ENCODE data around the gene IKZF1. TPM values are rescaled to one million over a fixed set of nuclear protein-coding genes. Genes with fewer than 3 reads are reported as not detected.

Gene IKZF1
- total RNA-seq, 1 donor = under 0.01 TPM

DNA sequence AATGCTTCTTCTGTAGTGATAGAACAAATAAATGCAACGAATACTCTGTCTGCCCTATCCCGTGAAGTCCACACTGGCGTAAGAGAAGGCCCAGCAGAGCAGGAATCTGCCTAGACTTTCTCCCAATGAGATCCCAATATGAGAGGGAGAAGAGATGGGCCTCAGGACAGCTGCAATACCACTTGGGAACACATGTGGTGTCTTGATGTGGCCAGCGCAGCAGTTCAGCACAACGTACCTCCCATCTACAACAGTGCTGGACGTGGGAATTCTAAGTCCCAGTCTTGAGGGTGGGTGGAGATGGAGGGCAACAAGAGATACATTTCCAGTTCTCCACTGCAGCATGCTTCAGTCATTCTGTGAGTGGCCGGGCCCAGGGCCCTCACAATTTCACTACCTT lies 99.9 kb downstream of the IKZF1 start:
- no peaks in the 10 kb centered on the region for H3K79me2 ChIP-seq (ENCODE audit: insufficient read depth, low read length)
- no peaks in the 10 kb centered on the region for H3K9me3 ChIP-seq (ENCODE audit: low read depth, low read length)
- no peaks in the 10 kb centered on the region for H4K20me1 ChIP-seq (ENCODE audit: insufficient read depth, low read length)
- no peaks in the 10 kb centered on the region for H3K4me1 ChIP-seq (ENCODE audit: insufficient read depth, low read length)
- no peak overlapping the region for H3K4me2 ChIP-seq (ENCODE audit: insufficient read depth, low read length)
- no peak for DNase-seq (ENCODE audit: insufficient read length, low spot score, missing footprints)
- H2AFZ ChIP-seq (ENCODE audit: low read length) = no peak overlapping the region
- H3K27ac ChIP-seq (ENCODE audit: low read depth, low read length) = no peak overlapping the region
- H3K4me3 ChIP-seq (ENCODE audit: insufficient read depth, low read length) = no peak overlapping the region
- TF ChIP-seq, protein P1, sequence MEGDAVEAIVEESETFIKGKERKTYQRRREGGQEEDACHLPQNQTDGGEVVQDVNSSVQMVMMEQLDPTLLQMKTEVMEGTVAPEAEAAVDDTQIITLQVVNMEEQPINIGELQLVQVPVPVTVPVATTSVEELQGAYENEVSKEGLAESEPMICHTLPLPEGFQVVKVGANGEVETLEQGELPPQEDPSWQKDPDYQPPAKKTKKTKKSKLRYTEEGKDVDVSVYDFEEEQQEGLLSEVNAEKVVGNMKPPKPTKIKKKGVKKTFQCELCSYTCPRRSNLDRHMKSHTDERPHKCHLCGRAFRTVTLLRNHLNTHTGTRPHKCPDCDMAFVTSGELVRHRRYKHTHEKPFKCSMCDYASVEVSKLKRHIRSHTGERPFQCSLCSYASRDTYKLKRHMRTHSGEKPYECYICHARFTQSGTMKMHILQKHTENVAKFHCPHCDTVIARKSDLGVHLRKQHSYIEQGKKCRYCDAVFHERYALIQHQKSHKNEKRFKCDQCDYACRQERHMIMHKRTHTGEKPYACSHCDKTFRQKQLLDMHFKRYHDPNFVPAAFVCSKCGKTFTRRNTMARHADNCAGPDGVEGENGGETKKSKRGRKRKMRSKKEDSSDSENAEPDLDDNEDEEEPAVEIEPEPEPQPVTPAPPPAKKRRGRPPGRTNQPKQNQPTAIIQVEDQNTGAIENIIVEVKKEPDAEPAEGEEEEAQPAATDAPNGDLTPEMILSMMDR (IDR thresholded peaks at IDR 0.05; ENCODE audit: extremely low read depth, low read depth, low read length) = no peak
- peaks cover 24% of the 10 kb centered on the region for H3K27me3 ChIP-seq (ENCODE audit: insufficient read depth, low read length)
- no peaks in the 10 kb centered on the region for H3K36me3 ChIP-seq (ENCODE audit: insufficient read depth, low read length)

GRCh38 chr7:50405221-50405620 lies 100.7 kb downstream of the IKZF1 start:
- H3K4me3 ChIP-seq (ENCODE audit: insufficient read depth, low read length) = no peak overlapping the region
- no peaks in the 10 kb centered on the region for H3K4me1 ChIP-seq (ENCODE audit: insufficient read depth, low read length)
- H3K36me3 ChIP-seq (ENCODE audit: insufficient read depth, low read length) = no peaks in the 10 kb centered on the region
- H3K9me3 ChIP-seq (ENCODE audit: low read depth, low read length) = no peaks in the 10 kb centered on the region
- TF ChIP-seq, protein P1 (IDR thresholded peaks at IDR 0.05; ENCODE audit: extremely low read depth, low read depth, low read length) = no peak
- no peak for DNase-seq (ENCODE audit: insufficient read length, low spot score, missing footprints)
- H3K4me2 ChIP-seq (ENCODE audit: insufficient read depth, low read length) = no peak overlapping the region
- H3K27ac ChIP-seq (ENCODE audit: low read depth, low read length) = no peak overlapping the region
- no peaks in the 10 kb centered on the region for H4K20me1 ChIP-seq (ENCODE audit: insufficient read depth, low read length)
- H3K79me2 ChIP-seq (ENCODE audit: insufficient read depth, low read length) = no peaks in the 10 kb centered on the region
- H3K27me3 ChIP-seq (ENCODE audit: insufficient read depth, low read length) = peaks cover 16% of the 10 kb centered on the region
- no peak overlapping the region for H2AFZ ChIP-seq (ENCODE audit: low read length)

GRCh38 chr7:50406935-50407334 lies 102.4 kb downstream of the IKZF1 start:
- Histone ChIP-seq H3K9me3 (ENCODE audit: low read depth, low read length) (no peaks in the 10 kb centered on the region), H3K27ac (ENCODE audit: low read depth, low read length) (no peak overlapping the region), H2AFZ (ENCODE audit: low read length) (no peak overlapping the region), H4K20me1 (ENCODE audit: insufficient read depth, low read length) (no peaks in the 10 kb centered on the region), H3K4me3 (ENCODE audit: insufficient read depth, low read length) (no peak overlapping the region), H3K4me1 (ENCODE audit: insufficient read depth, low read length) (no peaks in the 10 kb centered on the region), H3K79me2 (ENCODE audit: insufficient read depth, low read length) (no peaks in the 10 kb centered on the region), H3K4me2 (ENCODE audit: insufficient read depth, low read length) (no peak overlapping the region), H3K27me3 (ENCODE audit: insufficient read depth, low read length) (peaks cover 7% of the 10 kb centered on the region), H3K36me3 (ENCODE audit: insufficient read depth, low read length) (no peaks in the 10 kb centered on the region)
- no peak for DNase-seq (ENCODE audit: insufficient read length, low spot score, missing footprints)
- TF ChIP-seq, protein P1 (IDR thresholded peaks at IDR 0.05; ENCODE audit: extremely low read depth, low read depth, low read length) = no peak

- DNase-seq (ENCODE audit: insufficient read length, low spot score, missing footprints) = no peak
- no peaks in the 10 kb centered on the region for H3K36me3 ChIP-seq (ENCODE audit: insufficient read depth, low read length)
- peaks cover 4% of the 10 kb centered on the region for H3K27me3 ChIP-seq (ENCODE audit: insufficient read depth, low read length)
- H3K79me2 ChIP-seq (ENCODE audit: insufficient read depth, low read length) = no peaks in the 10 kb centered on the region
- H3K9me3 ChIP-seq (ENCODE audit: low read depth, low read length) = no peaks in the 10 kb centered on the region
- no peak overlapping the region for H3K4me2 ChIP-seq (ENCODE audit: insufficient read depth, low read length)
- TF ChIP-seq, protein P1 (IDR thresholded peaks at IDR 0.05; ENCODE audit: extremely low read depth, low read depth, low read length) = no peak
- no peaks in the 10 kb centered on the region for H4K20me1 ChIP-seq (ENCODE audit: insufficient read depth, low read length)
- no peak overlapping the region for H2AFZ ChIP-seq (ENCODE audit: low read length)
- H3K27ac ChIP-seq (ENCODE audit: low read depth, low read length) = no peak overlapping the region
- no peak overlapping the region for H3K4me3 ChIP-seq (ENCODE audit: insufficient read depth, low read length)
- H3K4me1 ChIP-seq (ENCODE audit: insufficient read depth, low read length) = no peaks in the 10 kb centered on the region
Observed at GRCh38 chr7:50409856-50410745, 105.6 kb downstream of the IKZF1 start.

Measured in osteoblast (primary cell).